ENCODE data around the gene EFHB.
"Not testable (repeated sequence)": the region's sequence is repeated elsewhere in the genome, so short reads cannot be mapped to it uniquely, and the experiment has no call there.

EFHB gene

GRCh38 chr3:19957354-19957753, 23.3 kb upstream of the EFHB start:
- not testable (repeated sequence) for H2BK15ac ChIP-seq (ENCODE audit: low read length); H4K8ac ChIP-seq (ENCODE audit: low read depth, low read length); H2BK120ac ChIP-seq (ENCODE audit: low read depth, low read length); H3K4me3 ChIP-seq (ENCODE audit: low read length in 2 of 2); H3K14ac ChIP-seq (ENCODE audit: low read length); H3K27ac ChIP-seq (replicated peaks; ENCODE audit: low read length); H3K4ac ChIP-seq (ENCODE audit: low read length); H4K91ac ChIP-seq (ENCODE audit: low read depth, low read length, poor library complexity); H3K4me2 ChIP-seq (ENCODE audit: insufficient read depth, low read length, poor library complexity, severe bottlenecking); H2BK12ac ChIP-seq (ENCODE audit: low read length); DNase-seq (ENCODE audit: low spot score); H3K9ac ChIP-seq (ENCODE audit: low read depth, low read length, poor library complexity); H3K27me3 ChIP-seq (ENCODE audit: control insufficient read depth in 3 of 3, insufficient read depth in 3 of 3, low read depth in 1 of 3, low read length in 3 of 3); H3K9me3 ChIP-seq (replicated peaks in 1 of 2; ENCODE audit: control insufficient read depth in 2 of 2, insufficient read depth in 1 of 2, low read depth in 1 of 2, low read length in 2 of 2); H2BK5ac ChIP-seq (ENCODE audit: low read length); H3K4me1 ChIP-seq (ENCODE audit: control insufficient read depth in 2 of 2, insufficient read depth in 1 of 2, low read depth in 1 of 2, low read length in 2 of 2); H3K18ac ChIP-seq (ENCODE audit: low read length); H2AK5ac ChIP-seq (ENCODE audit: low read depth, low read length); H3K23ac ChIP-seq (ENCODE audit: low read depth, low read length, poor library complexity); H2AFZ ChIP-seq (ENCODE audit: low read length); H3K79me1 ChIP-seq (ENCODE audit: low read depth, low read length)
- H3K36me3 ChIP-seq (replicated peaks in 1 of 2; ENCODE audit: control insufficient read depth in 2 of 2, insufficient read depth in 2 of 2, low read length in 2 of 2), result peaks cover 7 to 86% of the 10 kb centered on the region in 2 donors
- no CpG with 5 or more reads among the region's 9 CpGs for WGBS, 2 donors (ENCODE audit: extremely low coverage in 2 of 2, insufficient read length in 2 of 2, insufficient replicate concordance in 1 of 2)

- peaks cover 13 to 89% of the 10 kb centered on the region in 2 donors for H3K36me3 ChIP-seq (replicated peaks in 1 of 2; ENCODE audit: control insufficient read depth in 2 of 2, insufficient read depth in 2 of 2, low read length in 2 of 2)
Observed at GRCh38 chr3:19954676-19955075, 20.7 kb upstream of the EFHB start.

GRCh38 chr3:19950316-19950715, 16.3 kb upstream of the EFHB start:
- no peak overlapping the region for H4K91ac ChIP-seq (ENCODE audit: low read depth, low read length, poor library complexity)
- no peaks in the 10 kb centered on the region for H3K27me3 ChIP-seq (ENCODE audit: control insufficient read depth in 3 of 3, insufficient read depth in 3 of 3, low read depth in 1 of 3, low read length in 3 of 3)
- H3K4me3 ChIP-seq (ENCODE audit: low read length in 2 of 2), result no peak overlapping the region
- H3K36me3 ChIP-seq (replicated peaks in 1 of 2; ENCODE audit: control insufficient read depth in 2 of 2, insufficient read depth in 2 of 2, low read length in 2 of 2), result peaks cover 10 to 61% of the 10 kb centered on the region in 2 donors
- H3K23ac ChIP-seq (ENCODE audit: low read depth, low read length, poor library complexity), result no peak overlapping the region
- peaks cover 2 to 3% of the 10 kb centered on the region in 2 donors for H3K4me1 ChIP-seq (ENCODE audit: control insufficient read depth in 2 of 2, insufficient read depth in 1 of 2, low read depth in 1 of 2, low read length in 2 of 2)
- no peak for DNase-seq (ENCODE audit: low spot score)
- H4K8ac ChIP-seq (ENCODE audit: low read depth, low read length), result no peak overlapping the region
- no peak overlapping the region for H3K14ac ChIP-seq (ENCODE audit: low read length)
- no peak overlapping the region for H2BK15ac ChIP-seq (ENCODE audit: low read length)
- no peak overlapping the region for H3K4ac ChIP-seq (ENCODE audit: low read length)
- no CpG with 5 or more reads among the region's 2 CpGs for WGBS, 2 donors (ENCODE audit: extremely low coverage in 2 of 2, insufficient read length in 2 of 2, insufficient replicate concordance in 1 of 2)
- H2BK120ac ChIP-seq (ENCODE audit: low read depth, low read length), result no peak overlapping the region
- H3K9ac ChIP-seq (ENCODE audit: low read depth, low read length, poor library complexity), result no peak overlapping the region
- no peaks in the 10 kb centered on the region for H3K9me3 ChIP-seq (replicated peaks in 1 of 2; ENCODE audit: control insufficient read depth in 2 of 2, insufficient read depth in 1 of 2, low read depth in 1 of 2, low read length in 2 of 2)
- H2BK12ac ChIP-seq (ENCODE audit: low read length), result no peak overlapping the region
- no peak overlapping the region for H2BK5ac ChIP-seq (ENCODE audit: low read length)
- no peak overlapping the region for H2AK5ac ChIP-seq (ENCODE audit: low read depth, low read length)
- H3K18ac ChIP-seq (ENCODE audit: low read length), result no peak overlapping the region
- H3K4me2 ChIP-seq (ENCODE audit: insufficient read depth, low read length, poor library complexity, severe bottlenecking), result no peak overlapping the region
- H3K27ac ChIP-seq (replicated peaks; ENCODE audit: low read length), result no peak overlapping the region
- H3K79me1 ChIP-seq (ENCODE audit: low read depth, low read length), result peaks cover 2% of the 10 kb centered on the region
- no peak overlapping the region for H2AFZ ChIP-seq (ENCODE audit: low read length)

More at GRCh38 chr3:19954676-19955075, 20.7 kb upstream of the EFHB start:
- H2BK5ac ChIP-seq (ENCODE audit: low read length), result no peak overlapping the region
- no peak overlapping the region for H3K23ac ChIP-seq (ENCODE audit: low read depth, low read length, poor library complexity)
- no peaks in the 10 kb centered on the region for H3K4me1 ChIP-seq (ENCODE audit: control insufficient read depth in 2 of 2, insufficient read depth in 1 of 2, low read depth in 1 of 2, low read length in 2 of 2)
- H3K4me2 ChIP-seq (ENCODE audit: insufficient read depth, low read length, poor library complexity, severe bottlenecking), result no peak overlapping the region
- H3K14ac ChIP-seq (ENCODE audit: low read length), result no peak overlapping the region
- no peaks in the 10 kb centered on the region for H3K79me1 ChIP-seq (ENCODE audit: low read depth, low read length)
- no peak overlapping the region for H2AK5ac ChIP-seq (ENCODE audit: low read depth, low read length)
- no peak overlapping the region for H3K9ac ChIP-seq (ENCODE audit: low read depth, low read length, poor library complexity)
- H2BK120ac ChIP-seq (ENCODE audit: low read depth, low read length), result no peak overlapping the region
- H4K91ac ChIP-seq (ENCODE audit: low read depth, low read length, poor library complexity), result no peak overlapping the region
- H3K27ac ChIP-seq (replicated peaks; ENCODE audit: low read length), result no peak overlapping the region
- H3K4me3 ChIP-seq (ENCODE audit: low read length in 2 of 2), result no peak overlapping the region
- DNase-seq (ENCODE audit: low spot score), result no peak
- H3K9me3 ChIP-seq (replicated peaks in 1 of 2; ENCODE audit: control insufficient read depth in 2 of 2, insufficient read depth in 1 of 2, low read depth in 1 of 2, low read length in 2 of 2), result no peaks in the 10 kb centered on the region
- no peak overlapping the region for H2BK15ac ChIP-seq (ENCODE audit: low read length)
- no peak overlapping the region for H2AFZ ChIP-seq (ENCODE audit: low read length)
- H3K18ac ChIP-seq (ENCODE audit: low read length), result no peak overlapping the region
- no peak overlapping the region for H3K4ac ChIP-seq (ENCODE audit: low read length)
- no peak overlapping the region for H2BK12ac ChIP-seq (ENCODE audit: low read length)
- WGBS, 2 donors (ENCODE audit: extremely low coverage in 2 of 2, insufficient read length in 2 of 2, insufficient replicate concordance in 1 of 2), result no CpG with 5 or more reads among the region's 4 CpGs
- H4K8ac ChIP-seq (ENCODE audit: low read depth, low read length), result no peak overlapping the region
- no peaks in the 10 kb centered on the region for H3K27me3 ChIP-seq (ENCODE audit: control insufficient read depth in 3 of 3, insufficient read depth in 3 of 3, low read depth in 1 of 3, low read length in 3 of 3)

GRCh38 chr3:19948226-19948591, 14.2 kb upstream of the EFHB start:
- no peak overlapping the region for H2BK15ac ChIP-seq (ENCODE audit: low read length)
- peaks cover 2% of the 10 kb centered on the region for H3K79me1 ChIP-seq (ENCODE audit: low read depth, low read length)
- H3K4me1 ChIP-seq (ENCODE audit: control insufficient read depth in 2 of 2, insufficient read depth in 1 of 2, low read depth in 1 of 2, low read length in 2 of 2), result peaks cover 2 to 3% of the 10 kb centered on the region in 2 donors
- no peak overlapping the region for H4K91ac ChIP-seq (ENCODE audit: low read depth, low read length, poor library complexity)
- H2AFZ ChIP-seq (ENCODE audit: low read length), result no peak overlapping the region
- no peak overlapping the region for H3K4ac ChIP-seq (ENCODE audit: low read length)
- H3K27me3 ChIP-seq (ENCODE audit: control insufficient read depth in 3 of 3, insufficient read depth in 3 of 3, low read depth in 1 of 3, low read length in 3 of 3), result no peaks in the 10 kb centered on the region
- WGBS, 2 donors (ENCODE audit: extremely low coverage in 2 of 2, insufficient read length in 2 of 2, insufficient replicate concordance in 1 of 2), result no CpG with 5 or more reads among the region's 2 CpGs
- H2AK5ac ChIP-seq (ENCODE audit: low read depth, low read length), result no peak overlapping the region
- H3K36me3 ChIP-seq (replicated peaks in 1 of 2; ENCODE audit: control insufficient read depth in 2 of 2, insufficient read depth in 2 of 2, low read length in 2 of 2), result peaks cover 6 to 40% of the 10 kb centered on the region in 2 donors
- H2BK120ac ChIP-seq (ENCODE audit: low read depth, low read length), result no peak overlapping the region
- H3K14ac ChIP-seq (ENCODE audit: low read length), result no peak overlapping the region
- no peak overlapping the region for H3K18ac ChIP-seq (ENCODE audit: low read length)
- no peak for DNase-seq (ENCODE audit: low spot score)
- no peak overlapping the region for H2BK5ac ChIP-seq (ENCODE audit: low read length)
- peak overlapping the region; percentile 75 for H3K4me2 ChIP-seq (ENCODE audit: insufficient read depth, low read length, poor library complexity, severe bottlenecking)
- no peak overlapping the region for H3K27ac ChIP-seq (replicated peaks; ENCODE audit: low read length)
- H3K9ac ChIP-seq (ENCODE audit: low read depth, low read length, poor library complexity), result no peak overlapping the region
- peak overlapping the region; percentile 88 to 97 for H3K4me3 ChIP-seq (ENCODE audit: low read length in 2 of 2)
- no peak overlapping the region for H4K8ac ChIP-seq (ENCODE audit: low read depth, low read length)
- H2BK12ac ChIP-seq (ENCODE audit: low read length), result no peak overlapping the region
- no peaks in the 10 kb centered on the region for H3K9me3 ChIP-seq (replicated peaks in 1 of 2; ENCODE audit: control insufficient read depth in 2 of 2, insufficient read depth in 1 of 2, low read depth in 1 of 2, low read length in 2 of 2)
- no peak overlapping the region for H3K23ac ChIP-seq (ENCODE audit: low read depth, low read length, poor library complexity)
